Common myeloid progenitor, CD34-positive (primary cell): ENCODE measurements around the gene KCNAB3.
A peak's percentile ranks its signal among the peaks of the same experiment; 100 is the strongest.

Experiments
- CTCF ChIA-PET: fragments of 350-600 bp; sonication (Branson Sonifier 250); formaldehyde crosslinking; loops from one replicate; lab custom pipeline; 2021; ENCODE audit warnings: antibody characterized with exemption; lab: Charles Lee
- POLR2A ChIA-PET: fragments of 350-600 bp; sonication (Branson Sonifier 250); formaldehyde crosslinking; loops from one replicate; lab custom pipeline; 2021; ENCODE audit warnings: antibody characterized with exemption; lab: Charles Lee
- DNase-seq, 3 donors: peaks; one replicate each; pipeline versions ENCODE4 v3.0.0 to v3.0.0-alpha.2; 2013
- H3K27ac ChIP-seq, 2 experiments: 1 replicate in 1 of 2; 2 replicates in 1 of 2; pipeline ENCODE4 v1.7.0; 2013; ENCODE audit warnings: inconsistent platforms in 2 of 2, low read length in 2 of 2, mild to moderate bottlenecking in 2 of 2, low read depth in 1 of 2, moderate library complexity in 1 of 2; ENCODE audit not compliant: severe bottlenecking in 2 of 2, insufficient read depth in 1 of 2, poor library complexity in 1 of 2
- H3K27me3 ChIP-seq, 5 experiments: replicated peaks in 2 of 5; 1 replicate in 3 of 5; 2 replicates in 2 of 5; pipeline versions ENCODE4 v1.6.1 to v1.7.0; 2013; ENCODE audit warnings: low read length in 4 of 5, mild to moderate bottlenecking in 2 of 5, moderate library complexity in 2 of 5, inconsistent platforms in 1 of 5; ENCODE audit not compliant: insufficient read depth in 5 of 5, control insufficient read depth in 4 of 5
- H3K36me3 ChIP-seq, 4 experiments: 1 replicate in 2 of 4; 2 replicates in 2 of 4; pipeline versions ENCODE4 v1.6.1 to v1.7.0; 2013; ENCODE audit warnings: low read length in 3 of 4, control low read depth in 1 of 4, mild to moderate bottlenecking in 1 of 4; ENCODE audit not compliant: control insufficient read depth in 4 of 4, insufficient read depth in 4 of 4
- H3K4me1 ChIP-seq, 4 experiments: 1 replicate in 3 of 4; 2 replicates in 1 of 4; pipeline versions ENCODE4 v1.6.1 to v1.7.1; 2013; ENCODE audit warnings: low read length in 3 of 4, mild to moderate bottlenecking in 3 of 4, control low read depth in 1 of 4, inconsistent platforms in 1 of 4, moderate library complexity in 1 of 4; ENCODE audit not compliant: control insufficient read depth in 4 of 4, insufficient read depth in 4 of 4; ENCODE audit errors: control extremely low read depth in 1 of 4
- H3K4me3 ChIP-seq, 7 experiments: 1 replicate in 4 of 7; 2 replicates in 3 of 7; pipeline versions ENCODE4 v1.5.1 to v1.7.0; 2013; ENCODE audit warnings: mild to moderate bottlenecking in 7 of 7, low read length in 6 of 7, moderate library complexity in 6 of 7, inconsistent platforms in 2 of 7, low read depth in 2 of 7, control low read depth in 1 of 7; ENCODE audit not compliant: insufficient read depth in 4 of 7, control insufficient read depth in 1 of 7; ENCODE audit errors: extremely low read depth in 1 of 7
- H3K9me3 ChIP-seq, 5 experiments: 1 replicate in 4 of 5; 2 replicates in 1 of 5; pipeline versions ENCODE4 v1.6.1 to v1.7.1; 2013; ENCODE audit warnings: low read length in 4 of 5, mild to moderate bottlenecking in 2 of 5, inconsistent platforms in 1 of 5, low read depth in 1 of 5, moderate library complexity in 1 of 5; ENCODE audit not compliant: control insufficient read depth in 4 of 5, insufficient read depth in 2 of 5; ENCODE audit errors: control extremely low read depth in 1 of 5
- WGBS: methylation state at CpG from one replicate; pipeline ENCODE4 v1.1.5; 2013; ENCODE audit not compliant: insufficient coverage; 5-methylcytosine and 5-hydroxymethylcytosine counted together

Gene KCNAB3

GRCh38 chr17:7882629-7883028 is 47.0 kb downstream of the KCNAB3 start:
- Histone ChIP-seq H3K4me1 (peaks cover 14 to 69% (median 57%) of the 10 kb centered on the region in 4 experiments), H3K36me3 (peaks cover 0 to 3% (median 1%) of the 10 kb centered on the region in 4 experiments), H3K4me3 (no peak overlapping the region), H3K27ac (no peak overlapping the region), H3K27me3 (no peaks in the 10 kb centered on the region), H3K9me3 (no peaks in the 10 kb centered on the region)
- DNase-seq, result no peak
- POLR2A ChIA-PET, result interaction anchor here (1.4 kb wide), 1 partner anchor 12 kb away, joined by 3 read pairs; no protein-coding TSS in a partner anchor
- no CpG with 5 or more reads among the region's 3 CpGs for WGBS
- CTCF ChIA-PET, result interaction anchor here (1.3 to 2.6 kb wide), 4 partner anchors 12 to 21 kb away, joined by 3 to 15 read pairs (median 7); no protein-coding TSS in a partner anchor

DNA sequence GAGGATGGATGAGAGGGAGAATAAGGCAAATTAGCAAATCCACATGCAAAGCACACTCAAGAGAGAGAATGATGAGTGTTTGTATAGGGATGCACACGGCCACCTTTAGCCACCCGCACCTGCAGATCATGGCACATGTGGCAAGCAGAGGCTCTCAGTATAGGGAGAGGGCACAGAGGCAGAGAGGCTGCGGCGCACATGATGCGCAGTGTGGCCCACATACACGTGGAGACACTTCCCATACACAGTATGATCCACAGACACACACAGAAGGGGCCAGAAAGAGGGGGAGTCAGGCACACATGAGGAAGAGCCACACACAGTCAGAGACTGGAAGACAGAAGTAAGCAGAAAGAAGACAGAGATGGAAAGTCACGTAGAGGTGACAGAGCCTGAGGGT is 47.6 kb downstream of the KCNAB3 start:
- Histone ChIP-seq H3K4me3 (peak overlapping the region in 1 of 7 experiments; percentile 45), H3K27me3 (no peaks in the 10 kb centered on the region), H3K4me1 (peaks cover 14 to 69% (median 54%) of the 10 kb centered on the region in 4 experiments), H3K27ac (no peak overlapping the region), H3K9me3 (no peaks in the 10 kb centered on the region), H3K36me3 (peaks cover 0 to 3% (median 1%) of the 10 kb centered on the region in 4 experiments)
- CTCF ChIA-PET, result interaction anchor here (1.3 to 2.6 kb wide), 4 partner anchors 12 to 20 kb away, joined by 3 to 15 read pairs (median 7); no protein-coding TSS in a partner anchor
- DNase-seq, result no peak
- WGBS, result 100% methylated on average over 4 of the region's 7 CpGs
- POLR2A ChIA-PET, result no interaction called here

DNA sequence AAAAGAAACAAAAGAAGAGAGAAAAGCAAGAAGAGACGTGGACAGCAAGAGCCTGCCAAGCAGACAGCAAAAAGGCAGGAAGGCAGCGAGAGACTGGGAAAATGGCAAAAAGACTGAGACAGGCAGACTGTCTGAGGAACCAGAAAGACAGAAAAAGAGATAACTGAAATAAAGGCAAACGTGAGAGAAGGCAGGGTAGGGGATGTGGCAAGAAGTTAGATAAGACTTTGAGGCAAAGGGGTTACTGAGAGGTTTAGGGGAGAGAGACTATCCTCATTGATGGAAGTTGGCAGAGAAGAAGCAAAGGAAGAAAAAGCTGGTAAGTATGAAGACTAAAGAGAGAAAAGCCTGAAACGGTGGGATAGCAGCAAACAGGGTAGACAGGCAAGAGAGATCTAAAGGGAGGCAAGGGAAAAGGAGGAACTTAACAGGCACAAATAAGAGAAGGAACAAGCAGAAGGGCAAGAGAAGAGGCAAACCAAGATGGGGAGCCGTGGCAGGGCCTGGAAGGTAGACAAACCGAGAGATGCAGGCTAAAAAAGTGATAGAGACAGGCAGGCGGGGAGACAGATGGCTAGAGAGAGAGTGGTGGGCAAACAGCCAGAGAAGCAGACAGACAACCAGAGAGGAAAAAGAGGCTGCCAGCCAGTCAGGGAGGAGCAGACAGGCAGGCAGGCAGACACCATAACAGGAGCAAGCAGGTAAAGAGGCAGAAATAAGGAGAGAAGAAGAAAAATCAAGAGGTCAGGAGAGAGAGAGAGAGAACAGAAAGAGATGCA is 48.2 kb downstream of the KCNAB3 start:
- Histone ChIP-seq H3K36me3 (peaks cover 0 to 3% (median 1%) of the 10 kb centered on the region in 4 experiments), H3K27ac (peak overlapping the region in 1 of 2 experiments; percentile 31), H3K9me3 (no peaks in the 10 kb centered on the region), H3K27me3 (no peaks in the 10 kb centered on the region), H3K4me3 (peak overlapping the region in 2 of 7 experiments; percentile 34 to 45), H3K4me1 (peaks cover 14 to 69% (median 49%) of the 10 kb centered on the region in 4 experiments)
- WGBS, result 35% methylated on average over 7 of the region's 7 CpGs
- CTCF ChIA-PET, result no interaction called here
- peak in 2 of 3 donors; percentile 14 to 20 for DNase-seq
- POLR2A ChIA-PET, result no interaction called here

DNA sequence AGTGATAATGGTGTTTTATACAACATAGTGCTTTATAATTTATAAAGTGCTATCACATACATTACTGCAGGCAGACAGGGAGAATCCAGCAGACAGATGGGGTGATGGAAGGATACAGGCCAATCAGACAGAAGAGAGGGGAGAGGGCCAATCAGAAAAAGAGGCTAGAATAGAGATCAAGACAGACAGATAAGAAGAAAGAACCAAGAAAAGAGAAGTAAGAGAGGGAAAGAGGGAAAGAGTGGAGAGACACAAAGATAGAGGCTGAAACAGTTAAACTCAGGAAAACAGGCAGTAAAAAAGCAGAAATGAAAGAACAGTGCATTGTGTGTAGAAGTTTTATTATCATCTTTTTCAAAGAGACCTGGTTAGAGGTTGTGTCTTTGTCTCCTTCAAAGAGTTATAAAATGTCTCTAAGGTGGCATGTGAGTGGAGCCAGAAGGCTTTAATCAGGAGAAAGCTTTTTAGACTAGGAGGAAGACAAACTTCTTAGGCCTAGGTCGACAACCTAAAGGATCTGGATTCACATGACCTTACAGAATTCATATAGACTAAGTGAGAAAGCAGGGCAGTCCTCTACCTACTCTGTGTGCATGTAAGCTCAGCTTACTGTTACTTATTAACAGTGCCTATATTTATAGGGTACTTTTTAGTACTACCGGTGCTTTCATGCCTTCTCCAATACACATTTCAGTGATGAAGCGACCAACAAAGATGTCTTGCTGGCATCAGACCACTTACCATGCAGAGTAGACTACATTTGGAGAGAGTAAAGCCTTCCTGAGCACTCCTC is 49.4 kb downstream of the KCNAB3 start:
- 100% methylated on average over 2 of the region's 3 CpGs for WGBS
- no peak for DNase-seq
- Histone ChIP-seq H3K27ac (peak overlapping the region in 1 of 2 experiments; percentile 29), H3K4me1 (peaks cover 14 to 65% (median 44%) of the 10 kb centered on the region in 4 experiments), H3K9me3 (no peaks in the 10 kb centered on the region), H3K36me3 (peaks cover 0 to 3% (median 1%) of the 10 kb centered on the region in 4 experiments), H3K27me3 (no peaks in the 10 kb centered on the region), H3K4me3 (peak overlapping the region in 2 of 7 experiments; percentile 1 to 34)
- CTCF ChIA-PET, result interaction anchor here (1.9 kb wide), 1 partner anchor 10 kb away, joined by 6 read pairs; no protein-coding TSS in a partner anchor
- POLR2A ChIA-PET, result no interaction called here

DNA sequence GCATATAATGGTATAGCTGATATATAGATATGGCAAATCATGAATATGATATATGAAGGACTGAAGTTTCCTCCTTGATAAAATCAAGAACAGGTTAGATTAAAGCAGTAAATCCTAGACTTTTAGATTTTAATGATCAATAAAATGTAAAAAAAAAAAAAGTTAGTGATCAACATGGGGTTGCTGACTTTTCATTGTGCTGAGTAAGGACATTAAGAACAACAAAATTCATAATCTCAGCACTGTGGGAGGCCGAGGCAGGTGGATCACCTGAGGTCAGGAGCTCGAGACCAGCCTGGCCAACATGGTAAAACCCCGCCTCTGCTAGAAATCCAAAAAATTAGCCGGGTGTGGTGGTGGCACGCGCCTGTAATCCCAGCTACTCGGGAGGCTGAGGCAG is 51.4 kb downstream of the KCNAB3 start:
- peaks cover 14 to 60% (median 42%) of the 10 kb centered on the region in 4 experiments for H3K4me1 ChIP-seq
- ChIA-PET CTCF (interaction anchor here (0.7 to 3.4 kb wide), 2 partner anchors 14 to 19 kb away, joined by 3 to 20 read pairs; no protein-coding TSS in a partner anchor), POLR2A (interaction anchor here (0.6 to 0.7 kb wide), 2 partner anchors 40 to 178 kb away, joined by 3 to 6 read pairs; no protein-coding TSS in a partner anchor)
- H3K27ac ChIP-seq, result no peak overlapping the region
- WGBS, result 100% methylated on average over 2 of the region's 7 CpGs
- no peaks in the 10 kb centered on the region for H3K9me3 ChIP-seq
- DNase-seq, result no peak
- peaks cover 0 to 5% (median 1%) of the 10 kb centered on the region in 4 experiments for H3K36me3 ChIP-seq
- H3K27me3 ChIP-seq, result no peaks in the 10 kb centered on the region
- H3K4me3 ChIP-seq, result no peak overlapping the region

DNA sequence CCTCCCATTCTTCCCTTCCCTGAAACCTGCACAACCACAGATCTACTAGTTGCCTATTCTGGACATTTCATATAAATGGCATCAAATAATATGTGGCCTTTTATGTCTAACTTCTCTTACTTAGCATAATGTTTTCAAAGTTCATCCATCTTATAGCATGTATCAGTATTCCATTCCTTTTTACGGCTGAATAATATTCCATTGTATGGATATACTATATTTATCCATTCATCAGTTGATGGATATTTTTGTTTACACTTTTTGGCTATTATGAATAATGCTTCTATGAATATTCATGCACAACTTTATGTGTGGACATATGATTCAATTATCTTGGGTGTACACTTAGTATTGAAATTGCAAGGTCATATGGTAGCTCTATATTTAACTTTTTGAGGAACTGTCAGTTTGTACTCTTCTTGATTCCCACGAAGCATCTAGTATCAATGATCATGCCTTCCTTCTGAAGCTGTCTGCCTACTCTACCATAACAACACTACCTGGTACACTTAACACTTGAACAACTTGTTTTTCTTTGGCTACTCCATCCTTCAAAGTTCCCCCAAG is 53.8 kb downstream of the KCNAB3 start:
- no peaks in the 10 kb centered on the region for H3K9me3 ChIP-seq
- CTCF ChIA-PET, result interaction anchor here (1.2 to 3.4 kb wide), 4 partner anchors 12 to 25 kb away, joined by 3 to 20 read pairs (median 6); partner anchors contain the start of gene NAA38
- no peak overlapping the region for H3K27ac ChIP-seq
- DNase-seq, result no peak
- POLR2A ChIA-PET, result no interaction called here
- peaks cover 8 to 47% (median 26%) of the 10 kb centered on the region in 4 experiments for H3K4me1 ChIP-seq
- H3K4me3 ChIP-seq, result no peak overlapping the region
- WGBS, result 0% methylated on average over 1 of the region's 2 CpGs
- peaks cover 0 to 5% (median 2%) of the 10 kb centered on the region in 4 experiments for H3K36me3 ChIP-seq
- H3K27me3 ChIP-seq, result no peaks in the 10 kb centered on the region
